GM18951 (cell line): ENCODE measurements around the gene PPM1B.
"Not testable (repeated sequence)": the region's sequence is repeated elsewhere in the genome, so short reads cannot be mapped to it uniquely, and the experiment has no call there.

ENCODE experiments used
- POLR2A ChIP-seq: IDR thresholded peaks from 4 replicates; pipeline ENCODE4 v1.6.1; 2011; ENCODE audit warnings: mild to moderate bottlenecking; ENCODE audit not compliant: insufficient read length, insufficient read depth; ENCODE audit errors: extremely low read depth
- in situ Hi-C: fragments of 300-500 bp; cut with MboI; formaldehyde crosslinking; loops from one replicate; pipeline ENCODE4 v1.12.0; 2022; ENCODE audit warnings: low sequenced_read_pairs, mixed read lengths, inconsistent platforms; ENCODE audit not compliant: unreplicated experiment

PPM1B gene

GRCh38 chr2:44168681-44169154 is at the start of gene PPM1B:
PPM1B (plus strand) TSS chr2:44168875; CDS start chr2:44201200, 32,325 bp downstream.
- in situ Hi-C loops = no loop called here
- TF ChIP-seq POLR2A = peak; percentile 93

GRCh38 chr2:44119878-44120277 is 48.8 kb upstream of the PPM1B start:
- no peak for TF ChIP-seq POLR2A
- in situ Hi-C loops = no loop called here

- in situ Hi-C loops = no loop called here
- TF ChIP-seq POLR2A = no peak
Observed at GRCh38 chr2:44120428-44120827, 48.2 kb upstream of the PPM1B start.

- no peak for TF ChIP-seq POLR2A
- in situ Hi-C loops = no loop called here
Observed at GRCh38 chr2:44121899-44122298, 46.8 kb upstream of the PPM1B start.

GRCh38 chr2:44124500-44124899 is 44.2 kb upstream of the PPM1B start:
- in situ Hi-C loops = no loop called here
- no peak for TF ChIP-seq POLR2A

- in situ Hi-C loops = no loop called here
- no peak for TF ChIP-seq POLR2A
Observed at GRCh38 chr2:44126106-44126797, 42.4 kb upstream of the PPM1B start.

GRCh38 chr2:44130441-44130840 is 38.2 kb upstream of the PPM1B start:
- TF ChIP-seq POLR2A = no peak
- in situ Hi-C loops = no loop called here

GRCh38 chr2:44131177-44131576 is 37.5 kb upstream of the PPM1B start:
- in situ Hi-C loops = no loop called here
- TF ChIP-seq POLR2A = no peak

GRCh38 chr2:44133602-44134001 is 35.1 kb upstream of the PPM1B start:
- in situ Hi-C loops = not testable (repeated sequence)

- no peak for TF ChIP-seq POLR2A
- in situ Hi-C loops = no loop called here
Observed at GRCh38 chr2:44134848-44135247, 33.8 kb upstream of the PPM1B start.

GRCh38 chr2:44135296-44135695 is 33.4 kb upstream of the PPM1B start:
- in situ Hi-C loops = no loop called here
- no peak for TF ChIP-seq POLR2A

GRCh38 chr2:44135771-44136170 is 32.9 kb upstream of the PPM1B start:
- in situ Hi-C loops = no loop called here
- TF ChIP-seq POLR2A = no peak

- in situ Hi-C loops = no loop called here
- no peak for TF ChIP-seq POLR2A
Observed at GRCh38 chr2:44136252-44136651, 32.4 kb upstream of the PPM1B start.

GRCh38 chr2:44137048-44137447 is 31.6 kb upstream of the PPM1B start:
- in situ Hi-C loops = no loop called here
- TF ChIP-seq POLR2A = no peak
